Uterus (tissue), 4 donors: Measurements from ENCODE around the gene RAX. TPM values are rescaled to one million over a fixed set of nuclear protein-coding genes. Genes with fewer than 3 reads are reported as not detected.

Source experiments
- DNase-seq, 2 donors: peaks; one replicate each; pipeline ENCODE4 v3.0.0-alpha.2; 2019 to 2020
- H3K27ac ChIP-seq, 2 donors: fragments of 200-600 bp; sonication (generic); 1 replicate in 1 of 2; 2 replicates in 1 of 2; pipeline ENCODE4 v1.5.1; 2016 to 2018
- H3K27me3 ChIP-seq, 2 donors: fragments of 200-600 bp; sonication (generic); one replicate each; pipeline ENCODE4 v1.5.1; 2018 to 2019; ENCODE audit warnings: control low read depth in 1 of 2
- H3K36me3 ChIP-seq, 2 donors: fragments of 200-600 bp; sonication (generic); one replicate each; pipeline ENCODE4 v1.5.1; 2019; ENCODE audit warnings: control low read depth in 1 of 2
- H3K4me1 ChIP-seq, 2 donors: fragments of 200-600 bp; sonication (generic); one replicate each; pipeline ENCODE4 v1.5.1; 2018 to 2019; ENCODE audit warnings: control low read depth in 1 of 2
- H3K4me3 ChIP-seq, 2 donors: fragments of 200-600 bp; sonication (generic); 1 replicate in 1 of 2; 2 replicates in 1 of 2; pipeline ENCODE4 v1.5.1; 2018 to 2019; ENCODE audit warnings: mild to moderate bottlenecking in 1 of 2
- H3K9me3 ChIP-seq, 2 donors: fragments of 200-600 bp; sonication (generic); one replicate each; pipeline ENCODE4 v1.5.1; 2019; ENCODE audit warnings: control low read depth in 1 of 2
- POLR2A ChIP-seq, 2 donors: fragments of 450-650 bp; IDR thresholded peaks; one replicate each; pipeline ENCODE4 v1.6.1; 2016; ENCODE audit warnings: antibody characterized with exemption in 2 of 2, mild to moderate bottlenecking in 1 of 2, moderate library complexity in 1 of 2
- intact Hi-C: fragments of 100-400 bp; cut with DNase I; formaldehyde crosslinking; loops from one replicate; pipeline ENCODE4 v1.15.1; 2023; ENCODE audit warnings: low total_unique reads
- total RNA-seq, 4 donors: library from RNA; depleted of rRNA in 3 of 4; stranded (reverse); fragments of >200 nt in 3 of 4; gene quantifications; one replicate each; pipeline versions ENCODE4 v1.1.0 to v1.2.4, GENCODE V29; 2014 to 2023
- TF ChIP-seq, protein P1 (sequence below), 4 experiments: fragments of 200-600 bp in 2 of 4; fragments of 450-650 bp in 2 of 4; sonication (generic) in 2 of 4; IDR thresholded peaks; one replicate each; pipeline ENCODE4 v1.5.1; 2016 to 2019; ENCODE audit warnings: antibody characterized with exemption in 4 of 4, mild to moderate bottlenecking in 2 of 4, moderate library complexity in 1 of 4
- donor health status: DM: yes; HTN: yes; CAD: no.

Gene RAX
- total RNA-seq, 4 donors from 2014 or later: not detected

DNA sequence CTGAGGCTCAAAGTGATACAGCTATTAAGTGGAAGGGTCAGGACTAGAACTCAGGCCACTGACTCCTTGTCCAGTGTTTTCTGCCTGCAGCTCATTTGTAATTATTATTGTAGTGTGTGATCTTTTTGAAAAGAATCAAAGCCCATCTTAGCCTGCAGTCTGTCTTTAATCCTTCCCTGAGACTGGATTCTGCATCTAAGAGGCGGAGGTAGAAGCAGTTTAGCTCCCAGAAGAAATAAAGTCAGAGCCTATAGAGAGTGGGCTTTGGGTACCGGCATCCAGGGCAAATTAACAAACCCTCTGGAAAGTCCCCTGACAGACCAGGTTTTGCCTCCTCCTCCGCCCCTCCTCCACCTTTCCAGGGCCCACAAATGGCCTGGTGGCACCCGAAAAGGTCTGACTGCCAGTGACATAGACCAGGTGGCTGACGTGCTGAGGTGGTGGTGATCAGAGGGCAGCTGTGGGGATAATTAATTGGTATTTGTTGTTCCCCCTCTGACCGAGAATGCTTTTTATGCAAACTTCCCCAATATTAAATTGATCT lies 2.2 kb upstream of the RAX start:
- peaks cover 16 to 56% of the 10 kb centered on the region in 2 donors for H3K27me3 ChIP-seq
- H3K4me3 ChIP-seq: no peak overlapping the region
- no peaks in the 10 kb centered on the region for H3K36me3 ChIP-seq
- TF ChIP-seq POLR2A (IDR thresholded peaks at IDR 0.05): no peak
- TF ChIP-seq, protein P1, sequence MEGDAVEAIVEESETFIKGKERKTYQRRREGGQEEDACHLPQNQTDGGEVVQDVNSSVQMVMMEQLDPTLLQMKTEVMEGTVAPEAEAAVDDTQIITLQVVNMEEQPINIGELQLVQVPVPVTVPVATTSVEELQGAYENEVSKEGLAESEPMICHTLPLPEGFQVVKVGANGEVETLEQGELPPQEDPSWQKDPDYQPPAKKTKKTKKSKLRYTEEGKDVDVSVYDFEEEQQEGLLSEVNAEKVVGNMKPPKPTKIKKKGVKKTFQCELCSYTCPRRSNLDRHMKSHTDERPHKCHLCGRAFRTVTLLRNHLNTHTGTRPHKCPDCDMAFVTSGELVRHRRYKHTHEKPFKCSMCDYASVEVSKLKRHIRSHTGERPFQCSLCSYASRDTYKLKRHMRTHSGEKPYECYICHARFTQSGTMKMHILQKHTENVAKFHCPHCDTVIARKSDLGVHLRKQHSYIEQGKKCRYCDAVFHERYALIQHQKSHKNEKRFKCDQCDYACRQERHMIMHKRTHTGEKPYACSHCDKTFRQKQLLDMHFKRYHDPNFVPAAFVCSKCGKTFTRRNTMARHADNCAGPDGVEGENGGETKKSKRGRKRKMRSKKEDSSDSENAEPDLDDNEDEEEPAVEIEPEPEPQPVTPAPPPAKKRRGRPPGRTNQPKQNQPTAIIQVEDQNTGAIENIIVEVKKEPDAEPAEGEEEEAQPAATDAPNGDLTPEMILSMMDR (IDR thresholded peaks at IDR 0.05): no peak
- intact Hi-C loops: no loop called here
- no peak for DNase-seq
- H3K4me1 ChIP-seq: peaks cover 0 to 12% of the 10 kb centered on the region in 2 donors
- H3K27ac ChIP-seq: no peak overlapping the region
- H3K9me3 ChIP-seq: no peaks in the 10 kb centered on the region

DNA sequence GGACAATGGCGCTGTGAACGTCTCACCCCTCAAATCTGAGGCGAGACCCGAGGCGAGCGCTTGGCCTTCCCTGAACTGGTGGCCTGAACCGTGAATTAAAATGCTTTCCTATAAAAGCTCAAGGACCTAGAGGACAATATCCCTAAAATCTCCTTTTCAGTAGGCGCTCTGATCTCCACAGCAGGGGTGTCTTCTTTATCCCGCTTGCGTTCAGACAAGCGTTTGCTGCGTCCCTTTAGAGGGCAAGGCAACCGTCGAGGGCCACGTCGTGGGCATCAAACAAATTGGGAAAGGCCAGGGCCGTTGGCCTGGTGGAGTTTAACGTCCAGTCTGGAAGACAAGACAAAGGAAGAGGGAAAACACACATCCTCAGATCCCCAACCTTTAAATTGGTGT lies 1.3 kb upstream of the RAX start:
- intact Hi-C loops: no loop called here
- Histone ChIP-seq H3K27ac (no peak overlapping the region), H3K36me3 (no peaks in the 10 kb centered on the region), H3K9me3 (no peaks in the 10 kb centered on the region), H3K4me3 (no peak overlapping the region), H3K4me1 (peaks cover 0 to 12% of the 10 kb centered on the region in 2 donors), H3K27me3 (peaks cover 16 to 65% of the 10 kb centered on the region in 2 donors)
- DNase-seq: no peak
- TF ChIP-seq, protein P1 (IDR thresholded peaks at IDR 0.05): no peak
- TF ChIP-seq POLR2A (IDR thresholded peaks at IDR 0.05): no peak

DNA sequence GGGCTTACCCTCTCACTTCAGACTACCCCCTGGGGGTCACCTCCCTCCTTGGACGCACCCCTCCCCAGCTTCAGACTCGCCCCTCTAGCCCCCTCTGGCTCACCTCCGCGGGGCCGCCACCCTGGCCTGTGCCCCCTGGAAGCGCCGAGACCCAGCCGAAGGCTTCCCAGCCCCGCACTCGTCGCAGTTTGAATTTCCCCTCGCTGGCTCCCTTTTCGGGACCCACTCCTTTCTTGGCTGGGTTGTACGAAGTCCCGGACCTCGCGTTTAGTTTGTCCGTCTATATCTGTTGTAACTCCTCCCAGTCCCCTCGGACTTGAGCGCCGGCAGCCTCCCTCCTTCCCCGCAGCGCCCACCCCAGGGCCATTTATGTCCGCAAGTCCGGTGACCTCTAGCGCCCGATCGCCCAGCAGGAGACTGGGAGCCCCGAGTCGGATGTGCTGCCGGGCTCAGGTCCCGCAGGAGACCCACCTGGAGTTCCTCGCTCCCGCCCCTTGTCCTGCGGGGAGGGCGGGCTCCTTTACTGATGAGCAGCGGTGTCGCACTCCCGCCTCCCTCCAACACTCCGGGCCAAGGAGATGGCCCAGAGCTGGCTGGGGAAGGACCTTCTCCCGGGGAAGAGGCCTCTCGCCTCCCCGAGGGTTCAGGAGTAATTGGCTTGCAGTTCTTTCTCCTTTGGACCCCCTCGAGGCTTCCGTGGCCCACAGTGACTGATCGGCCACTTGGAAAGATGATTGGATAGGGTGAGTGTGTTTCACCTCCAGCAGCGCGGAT lies 692 bp upstream of the RAX start:
- Histone ChIP-seq H3K36me3 (no peaks in the 10 kb centered on the region), H3K4me1 (peaks cover 0 to 12% of the 10 kb centered on the region in 2 donors), H3K4me3 (no peak overlapping the region), H3K27me3 (peaks cover 19 to 67% of the 10 kb centered on the region in 2 donors), H3K27ac (no peak overlapping the region), H3K9me3 (no peaks in the 10 kb centered on the region)
- intact Hi-C loops: no loop called here
- DNase-seq: no peak
- TF ChIP-seq, protein P1 (IDR thresholded peaks at IDR 0.05): no peak
- no peak for TF ChIP-seq POLR2A (IDR thresholded peaks at IDR 0.05)

DNA sequence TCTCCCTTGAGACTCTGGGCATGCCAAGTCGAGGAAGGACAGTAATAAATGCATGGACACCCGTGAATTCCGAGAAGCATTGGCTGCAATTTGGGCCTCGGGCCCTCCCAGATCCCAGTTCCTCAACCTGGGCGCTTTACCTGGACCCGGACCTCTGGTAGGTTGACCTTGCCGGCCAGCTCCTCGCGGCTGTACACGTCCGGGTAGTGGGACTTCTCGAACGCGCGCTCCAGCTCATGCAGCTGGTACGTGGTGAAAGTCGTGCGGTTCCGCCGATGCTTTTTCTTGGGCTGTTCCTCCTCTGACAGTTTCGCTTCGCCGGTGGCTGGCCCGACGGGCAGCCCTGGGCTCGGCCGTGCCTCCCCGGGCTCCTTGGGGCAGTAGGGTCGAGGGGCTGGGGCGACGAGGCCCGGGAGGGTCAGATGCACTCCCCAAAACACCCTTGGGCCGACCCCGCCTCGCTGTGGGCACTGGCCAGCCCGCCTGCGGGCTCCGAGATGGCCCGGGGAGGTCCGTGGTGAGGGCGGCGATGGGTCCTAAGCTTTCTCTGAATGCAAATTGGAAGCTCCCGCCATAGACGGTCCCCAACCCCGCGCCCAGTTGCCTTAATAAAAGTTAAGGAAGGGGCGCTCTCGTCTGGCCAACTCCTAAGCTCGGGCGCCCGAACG lies 899 bp downstream of the RAX start:
- intact Hi-C loops: no loop called here
- Histone ChIP-seq H3K27ac (no peak overlapping the region), H3K4me3 (no peak overlapping the region), H3K36me3 (no peaks in the 10 kb centered on the region), H3K4me1 (peaks cover 0 to 12% of the 10 kb centered on the region in 2 donors), H3K27me3 (peaks cover 33 to 79% of the 10 kb centered on the region in 2 donors), H3K9me3 (no peaks in the 10 kb centered on the region)
- no peak for DNase-seq
- TF ChIP-seq, protein P1 (IDR thresholded peaks at IDR 0.05): no peak
- no peak for TF ChIP-seq POLR2A (IDR thresholded peaks at IDR 0.05)
